Measurements from ENCODE around the gene OLIG1.
A peak's percentile ranks its signal among the peaks of the same experiment; 100 is the strongest.

The OLIG1 gene

GRCh38 chr21:33069994-33070743, at the start of gene OLIG1:
TSS of gene OLIG1 (plus strand) at chr21:33070141. CDS start at chr21:33070247, 106 bp downstream.
- peak; percentile 76 for DNase-seq

- no peak for DNase-seq
Observed at GRCh38 chr21:33020558-33021100, 49.3 kb upstream of the OLIG1 start.

GRCh38 chr21:33021150-33021549, 48.8 kb upstream of the OLIG1 start:
- no peak for DNase-seq

- DNase-seq, result no peak
Observed at GRCh38 chr21:33021667-33022066, 48.3 kb upstream of the OLIG1 start.

GRCh38 chr21:33022489-33022827, 47.5 kb upstream of the OLIG1 start:
- DNase-seq, result no peak

- DNase-seq, result no peak
Observed at GRCh38 chr21:33022828-33023573, 46.9 kb upstream of the OLIG1 start.

GRCh38 chr21:33023574-33024200, 46.3 kb upstream of the OLIG1 start:
- DNase-seq, result no peak

- no peak for DNase-seq
Observed at GRCh38 chr21:33024201-33025103, 45.5 kb upstream of the OLIG1 start.

- no peak for DNase-seq
Observed at GRCh38 chr21:33025106-33025488, 44.8 kb upstream of the OLIG1 start.

GRCh38 chr21:33025489-33026442, 44.2 kb upstream of the OLIG1 start, which contains the start of gene OLIG2:
TSS of gene OLIG2 (plus strand) at chr21:33025935. CDS start at chr21:33026863, 928 bp downstream.
- DNase-seq, result peak; percentile 84

GRCh38 chr21:33026443-33026858, 43.5 kb upstream of the OLIG1 start:
- DNase-seq, result no peak

- no peak for DNase-seq
Observed at GRCh38 chr21:33026878-33027400, 43.0 kb upstream of the OLIG1 start.

- no peak for DNase-seq
Observed at GRCh38 chr21:33027401-33028286, 42.3 kb upstream of the OLIG1 start.

- DNase-seq, result no peak
Observed at GRCh38 chr21:33028287-33028670, 41.7 kb upstream of the OLIG1 start.

- DNase-seq, result no peak
Observed at GRCh38 chr21:33028773-33029384, 41.1 kb upstream of the OLIG1 start.

GRCh38 chr21:33029385-33029921, 40.5 kb upstream of the OLIG1 start:
- no peak for DNase-seq

GRCh38 chr21:33029975-33030461, 39.9 kb upstream of the OLIG1 start:
- no peak for DNase-seq

GRCh38 chr21:33030633-33031032, 39.3 kb upstream of the OLIG1 start:
- no peak for DNase-seq

Measured in NCI-H2171 treated with DMSO at 0.1 percent for 48 hours (cell line).